ENCODE measurements around the gene RABGAP1L.

DNA sequence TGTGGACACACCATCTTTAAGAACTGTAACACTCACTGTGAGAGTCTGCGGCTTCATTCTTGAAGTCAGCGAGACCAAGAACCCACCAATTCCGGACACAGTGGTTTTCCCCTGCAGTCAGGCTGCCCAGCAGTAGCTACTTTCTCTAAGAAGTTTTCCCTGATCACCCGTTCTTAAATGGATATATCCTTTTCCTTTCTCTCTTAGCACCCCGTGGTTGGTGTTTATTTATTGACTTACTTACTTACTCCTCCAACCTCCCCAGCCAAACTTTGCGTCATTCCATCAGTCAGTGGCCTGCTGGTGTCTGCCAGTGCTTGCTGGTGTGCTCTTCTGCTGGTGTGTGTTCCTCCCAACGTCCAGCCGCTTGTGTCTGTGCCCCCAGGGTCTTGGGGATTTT lies 553.2 kb downstream of the RABGAP1L start:
- TF ChIP-seq, protein P1, sequence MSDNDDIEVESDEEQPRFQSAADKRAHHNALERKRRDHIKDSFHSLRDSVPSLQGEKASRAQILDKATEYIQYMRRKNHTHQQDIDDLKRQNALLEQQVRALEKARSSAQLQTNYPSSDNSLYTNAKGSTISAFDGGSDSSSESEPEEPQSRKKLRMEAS (IDR thresholded peaks at IDR 0.05; ENCODE audit: low read depth, low read length): no peak
- no peak for TF ChIP-seq MYC (IDR thresholded peaks at IDR 0.05; ENCODE audit: low read depth, low read length)
- TF ChIP-seq, protein P2, sequence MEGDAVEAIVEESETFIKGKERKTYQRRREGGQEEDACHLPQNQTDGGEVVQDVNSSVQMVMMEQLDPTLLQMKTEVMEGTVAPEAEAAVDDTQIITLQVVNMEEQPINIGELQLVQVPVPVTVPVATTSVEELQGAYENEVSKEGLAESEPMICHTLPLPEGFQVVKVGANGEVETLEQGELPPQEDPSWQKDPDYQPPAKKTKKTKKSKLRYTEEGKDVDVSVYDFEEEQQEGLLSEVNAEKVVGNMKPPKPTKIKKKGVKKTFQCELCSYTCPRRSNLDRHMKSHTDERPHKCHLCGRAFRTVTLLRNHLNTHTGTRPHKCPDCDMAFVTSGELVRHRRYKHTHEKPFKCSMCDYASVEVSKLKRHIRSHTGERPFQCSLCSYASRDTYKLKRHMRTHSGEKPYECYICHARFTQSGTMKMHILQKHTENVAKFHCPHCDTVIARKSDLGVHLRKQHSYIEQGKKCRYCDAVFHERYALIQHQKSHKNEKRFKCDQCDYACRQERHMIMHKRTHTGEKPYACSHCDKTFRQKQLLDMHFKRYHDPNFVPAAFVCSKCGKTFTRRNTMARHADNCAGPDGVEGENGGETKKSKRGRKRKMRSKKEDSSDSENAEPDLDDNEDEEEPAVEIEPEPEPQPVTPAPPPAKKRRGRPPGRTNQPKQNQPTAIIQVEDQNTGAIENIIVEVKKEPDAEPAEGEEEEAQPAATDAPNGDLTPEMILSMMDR (IDR thresholded peaks at IDR 0.05; ENCODE audit: low read depth, low read length): no peak
- no peak for TF ChIP-seq POLR2A (IDR thresholded peaks at IDR 0.05; ENCODE audit: extremely low read depth, insufficient read length)
